K562 (cell line): Measurements from ENCODE around the gene GKAP1. TPM values are rescaled to one million over a fixed set of nuclear protein-coding genes. Genes with fewer than 3 reads are reported as not detected.
"Not testable (repeated sequence)": the region's sequence is repeated elsewhere in the genome, so short reads cannot be mapped to it uniquely, and the experiment has no call there.

Experiments used
- ATAC-seq: fragments of 200-7000 bp; cut with Tn5 transposase; 3 replicates; pipeline ENCODE4 v1.9.1; 2020; ENCODE audit warnings: moderate library complexity
- BruUV-seq: library from RNA; stranded (reverse); fragments of 400-500 nt; replicated peaks from 2 replicates; lab custom pipeline; 2021; lab: Mats Ljungman, UMichigan
- CTCF ChIA-PET: fragments of 300-600 bp; formaldehyde crosslinking; extraction: SDS; loops from one replicate; lab custom pipeline; 2021; ENCODE audit warnings: low intra/inter-chr PET ratio; lab: Yijun Ruan, JAX
- POLR2A ChIA-PET: fragments of 300-600, 350-650 bp; sonication (Branson Sonifier 250); formaldehyde crosslinking; extraction: SDS; loops from one replicate; lab custom pipeline; 2021; ENCODE audit warnings: antibody characterized with exemption, inconsistent platforms; lab: Yijun Ruan, JAX
- DNase-seq, 4 experiments: peaks; one replicate each; pipeline versions ENCODE4 v3.0.0 to v3.0.0-alpha.2; 2011 to 2018; ENCODE audit warnings: low spot score in 3 of 4, mixed read lengths in 3 of 4; ENCODE audit errors: extremely low read depth in 1 of 4
- FAIRE-seq: peaks from 2 replicates; lab custom pipeline; 2011; peaks lifted over from hg19 to GRCh38; lab: Jason Lieb, UNC
- H2AFZ ChIP-seq: 2 replicates; pipeline ENCODE4 v1.6.0; 2011; ENCODE audit warnings: low read depth, low read length, control low read depth, inconsistent platforms
- H3K27ac ChIP-seq: fragments of 200-600 bp; 3 replicates; pipeline ENCODE4 v1.8.0; 2011; ENCODE audit warnings: low read depth, mild to moderate bottlenecking, control low read depth, inconsistent platforms, low read length, moderate library complexity, mixed read lengths; ENCODE audit errors: extremely low read depth
- H3K27me3 ChIP-seq, 2 experiments: fragments of 300-600 bp in 1 of 2; 2 replicates in 1 of 2; 3 replicates in 1 of 2; pipeline versions ENCODE4 v1.6.0 to v1.8.0; 2011; ENCODE audit warnings: inconsistent platforms in 2 of 2, low read length in 2 of 2, mild to moderate bottlenecking in 1 of 2, mixed read lengths in 1 of 2, moderate library complexity in 1 of 2; ENCODE audit not compliant: control insufficient read depth in 2 of 2, insufficient read depth in 2 of 2
- H3K36me3 ChIP-seq: fragments of 300-600 bp; 3 replicates; pipeline ENCODE4 v1.8.0; 2011; ENCODE audit warnings: mild to moderate bottlenecking, low read length, inconsistent platforms; ENCODE audit not compliant: control insufficient read depth, insufficient read depth
- H3K4me1 ChIP-seq, 2 experiments: fragments of 200-600 bp in 1 of 2; replicated peaks in 1 of 2; 2 replicates in 1 of 2; 3 replicates in 1 of 2; pipeline versions ENCODE4 v1.5.1 to v1.8.0; 2011; ENCODE audit warnings: inconsistent platforms in 2 of 2, low read length in 2 of 2, mild to moderate bottlenecking in 1 of 2, mixed read lengths in 1 of 2, moderate library complexity in 1 of 2; ENCODE audit not compliant: control insufficient read depth in 2 of 2, insufficient read depth in 2 of 2
- H3K4me2 ChIP-seq: 2 replicates; pipeline ENCODE4 v1.6.1; 2011; ENCODE audit warnings: low read length, control low read depth, inconsistent platforms, mixed read lengths; ENCODE audit not compliant: insufficient read depth
- H3K4me3 ChIP-seq: fragments of 200-600 bp; sonication (generic), shearing (Covaris generic); 2 replicates; pipeline ENCODE4 v1.5.1; 2016; ENCODE audit warnings: control low read depth, inconsistent platforms
- H3K79me2 ChIP-seq: fragments of 200-600 bp; 3 replicates; pipeline ENCODE4 v1.8.0; 2011; ENCODE audit warnings: low read length, inconsistent platforms; ENCODE audit not compliant: control insufficient read depth, insufficient read depth
- H3K9ac ChIP-seq, 2 experiments: 2 replicates each; pipeline versions ENCODE4 v1.6.0 to v1.6.1; 2011; ENCODE audit warnings: low read depth in 2 of 2, low read length in 2 of 2, control low read depth in 1 of 2, inconsistent platforms in 1 of 2, mild to moderate bottlenecking in 1 of 2, mixed read lengths in 1 of 2; ENCODE audit not compliant: insufficient read depth in 1 of 2
- H3K9me1 ChIP-seq: one replicate; pipeline ENCODE4 v1.6.0; 2011; ENCODE audit warnings: inconsistent platforms, mild to moderate bottlenecking, low read length, moderate library complexity; ENCODE audit not compliant: control insufficient read depth, insufficient read depth
- H3K9me3 ChIP-seq: replicated peaks from 2 replicates; pipeline ENCODE4 v1.5.1; 2011; ENCODE audit warnings: low read depth, low read length, inconsistent platforms; ENCODE audit not compliant: control insufficient read depth, insufficient read depth
- H4K20me1 ChIP-seq: replicated peaks from 2 replicates; pipeline ENCODE4 v1.6.1; 2011; ENCODE audit warnings: low read length, inconsistent platforms, mixed read lengths; ENCODE audit not compliant: control insufficient read depth, insufficient read depth
- RAD21 ChIP-seq, 2 experiments: fragments of 250-450 bp in 1 of 2; fragments of 450-650 bp in 1 of 2; sonication (Bioruptor Pico) in 1 of 2; formaldehyde crosslinking in 1 of 2; IDR thresholded peaks in 1 of 2; conservative IDR thresholded peaks in 1 of 2; 2 replicates each; pipeline versions ENCODE4 v1.4.0 to v1.8.0; 2020 to 2022; ENCODE audit warnings: mild to moderate bottlenecking in 2 of 2, moderate library complexity in 1 of 2
- WGBS: fragments of 100-300 bp; shearing (Covaris generic); methylation state at CpG from one replicate; pipeline ENCODE4 v1.1.6; 2016; ENCODE audit warnings: low coverage, mixed read lengths; ENCODE audit not compliant: insufficient coverage; ENCODE audit errors: missing lambda C conversion rate; 5-methylcytosine and 5-hydroxymethylcytosine counted together
- in situ Hi-C: fragments of 300-500 bp; cut with MboI; formaldehyde crosslinking; loops from 4 replicates; pipeline ENCODE4 v1.15.0; 2018; ENCODE audit warnings: inconsistent platforms, mixed read lengths
- intact Hi-C: fragments of 100-400 bp; cut with micrococcal nuclease; formaldehyde crosslinking; loops from 2 replicates; pipeline ENCODE4 v1.14.2; 2022
- polyA plus RNA-seq, 8 experiments: library from polyadenylated mRNA; depleted of rRNA in 4 of 8; stranded (reverse) in 5 of 8; unstranded in 3 of 8; fragments of >200 nt; fragmentation: Nextera tagmentation in 2 of 8; fragmentation: Illumina TruSeq in 1 of 8; extraction: Ambion mirVana in 2 of 8; extraction: Trizol in 1 of 8; gene quantifications; 2 replicates each; pipeline versions ENCODE4 v1.2.1 to v1.2.3, GENCODE V29; 2011 to 2014; ENCODE audit warnings: inconsistent platforms in 1 of 8, missing spikeins in 1 of 8
- total RNA-seq, 7 experiments: library from RNA; depleted of rRNA in 6 of 7; stranded (reverse); fragments of >200 nt in 6 of 7; fragmentation: Illumina TruSeq in 2 of 7; extraction: Trizol in 2 of 7; gene quantifications; 2 replicates each; pipeline versions ENCODE4 v1.2.1 to v1.2.3, GENCODE V29; 2011 to 2021; ENCODE audit warnings: low replicate concordance in 1 of 7

Gene GKAP1
- total and polyA plus RNA-seq, 9 of the 15 experiments (the other 6 are each of a cell fraction or from before 2014, with no cell fraction given) = 1.0 to 3.8 (median 2.7) TPM

DNA sequence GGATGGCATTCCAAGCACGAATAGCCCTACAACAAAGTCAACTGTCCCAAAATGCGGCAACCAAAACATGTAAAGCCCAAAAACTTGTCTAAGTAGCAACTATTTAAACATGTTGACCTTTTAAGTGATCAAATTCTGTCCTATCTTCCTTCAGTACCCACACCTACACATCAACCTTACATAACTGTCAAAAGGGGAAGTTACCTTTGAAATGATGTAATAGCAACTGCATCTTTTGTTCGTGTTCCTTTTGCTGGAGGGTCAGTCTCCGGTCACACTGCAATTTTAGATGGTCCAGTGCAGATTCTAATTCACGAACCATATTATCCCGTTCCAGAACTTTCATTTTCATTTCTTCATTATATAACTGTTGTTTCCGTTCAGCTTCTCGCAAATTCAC is 32.3 kb upstream of the GKAP1 start:
- H3K4me2 ChIP-seq, H3K9ac ChIP-seq, H2AFZ ChIP-seq, DNase-seq, H3K9me3 ChIP-seq, ATAC-seq, H3K4me3 ChIP-seq, H3K27ac ChIP-seq, H3K79me2 ChIP-seq, intact Hi-C loops, H3K9me1 ChIP-seq, POLR2A ChIA-PET, H3K4me1 ChIP-seq, H3K36me3 ChIP-seq, H4K20me1 ChIP-seq, BruUV-seq, H3K27me3 ChIP-seq, CTCF ChIA-PET: not testable (repeated sequence)
- in situ Hi-C loops = loop anchor here (5.0 kb wide), 1 partner anchor 1922 kb away; no protein-coding TSS in a partner anchor
- WGBS = 30% methylated on average over 5 of the region's 8 CpGs
- FAIRE-seq = peak; percentile 55

DNA sequence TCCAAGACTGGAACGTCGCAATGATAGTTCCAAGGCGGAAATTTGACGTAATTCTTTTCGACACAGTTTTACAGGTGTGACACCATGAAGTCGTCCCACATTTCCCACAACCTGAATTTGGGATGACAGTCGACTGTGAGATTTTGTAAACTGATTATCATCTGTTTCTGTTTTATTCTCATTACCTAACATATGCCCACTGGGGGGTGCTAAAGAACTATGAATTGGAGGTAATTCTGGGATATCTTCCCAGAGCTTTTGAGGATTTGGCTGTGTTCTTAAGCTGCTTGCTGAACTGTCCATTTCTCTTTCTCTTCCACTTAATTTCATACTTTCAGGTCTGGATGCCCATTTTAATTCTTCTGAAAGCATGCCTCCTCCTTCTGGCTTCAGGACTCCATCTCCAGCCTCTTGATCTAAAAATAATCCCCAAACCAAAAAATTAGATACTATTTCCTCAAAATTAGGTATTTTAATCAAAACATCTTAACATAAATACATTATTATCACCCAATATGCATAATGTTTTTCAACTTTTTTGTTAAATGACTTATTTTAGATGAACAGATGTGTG is 19.6 kb upstream of the GKAP1 start:
- CTCF ChIA-PET, H3K79me2 ChIP-seq, H3K4me3 ChIP-seq, H3K27ac ChIP-seq, BruUV-seq, H3K4me1 ChIP-seq: not testable (repeated sequence)
- FAIRE-seq = peak; percentile 72
- peak; percentile 68 for ATAC-seq
- 0% methylated on average over 1 of the region's 7 CpGs for WGBS
- peak in 1 of 2 experiments; percentile 18; a peak in 1 of 4 replicates for TF ChIP-seq RAD21 (CRISPR knock-in tag; conservative IDR thresholded peaks at IDR 0.05 in 1 of 2, IDR thresholded peaks at IDR 0.05 in 1 of 2)
- TF ChIP-seq, all 486 proteins: peak for 1; not testable (repeated sequence) for 485
- H3K36me3 ChIP-seq, H3K27me3 ChIP-seq, H3K4me2 ChIP-seq, H4K20me1 ChIP-seq, H3K9me1 ChIP-seq, H2AFZ ChIP-seq, intact Hi-C loops, DNase-seq, H3K9me3 ChIP-seq, in situ Hi-C loops, H3K9ac ChIP-seq, POLR2A ChIA-PET: not testable (repeated sequence)

DNA sequence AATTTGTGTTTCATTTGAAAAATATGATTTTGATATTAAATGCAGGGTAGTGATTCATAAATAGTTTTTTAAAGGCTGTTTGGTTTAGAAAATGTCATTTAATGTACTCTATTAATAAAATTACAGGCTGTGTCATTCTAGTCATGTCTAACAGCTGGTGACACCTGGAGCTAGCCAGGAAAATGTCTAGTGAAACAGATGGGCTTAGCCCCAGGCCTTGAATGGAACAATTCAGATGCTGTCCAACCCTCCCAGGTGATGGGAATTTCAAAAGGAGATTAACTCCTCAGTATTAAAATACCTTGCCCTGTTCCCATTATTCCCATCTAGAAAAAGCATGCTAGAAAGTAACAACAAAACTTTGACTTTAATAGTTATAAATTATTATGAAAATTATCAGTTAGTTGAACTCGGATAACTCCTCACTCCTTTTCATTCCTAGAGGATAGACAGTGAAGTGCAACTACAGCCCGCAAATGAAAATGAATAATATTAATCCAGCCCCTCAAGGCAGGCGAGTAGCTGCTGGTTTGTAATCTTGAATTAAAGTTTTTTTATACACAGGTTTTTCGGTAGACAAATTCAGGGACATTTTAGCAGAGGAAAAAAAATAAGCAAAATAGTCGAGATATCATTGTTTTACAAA is 13.0 kb upstream of the GKAP1 start:
- H3K9ac ChIP-seq, DNase-seq, H2AFZ ChIP-seq, H3K27me3 ChIP-seq, BruUV-seq, H3K9me3 ChIP-seq, H3K4me1 ChIP-seq, H3K36me3 ChIP-seq, POLR2A ChIA-PET, in situ Hi-C loops, H3K4me3 ChIP-seq, ATAC-seq, H3K4me2 ChIP-seq, H3K79me2 ChIP-seq, CTCF ChIA-PET, H3K9me1 ChIP-seq, H3K27ac ChIP-seq, FAIRE-seq, intact Hi-C loops, H4K20me1 ChIP-seq: not testable (repeated sequence)
- WGBS = 8% methylated on average over 5 of the region's 5 CpGs
